GM18511 (cell line): Measurements from ENCODE around the gene RERG.

Experiments
- ATAC-seq: cut with Tn5 transposase; IDR thresholded peaks from one replicate; pipeline ENCODE4 v1.9.1; 2021; ENCODE audit warnings: mild to moderate bottlenecking, moderate library complexity; ENCODE audit not compliant: unreplicated experiment

The RERG gene

GRCh38 chr12:15220451-15220850 lies 766 bp downstream of the RERG start:
- no peak for ATAC-seq

GRCh38 chr12:15218794-15219193 lies 2.4 kb downstream of the RERG start:
- no peak for ATAC-seq

GRCh38 chr12:15216036-15216889 lies 5.0 kb downstream of the RERG start:
- no peak for ATAC-seq

GRCh38 chr12:15214851-15215601 lies 6.2 kb downstream of the RERG start:
- no peak for ATAC-seq

- ATAC-seq, result no peak
Measured at GRCh38 chr12:15212930-15213329, 8.3 kb downstream of the RERG start.

GRCh38 chr12:15209782-15210181 lies 11.4 kb downstream of the RERG start:
- no peak for ATAC-seq

GRCh38 chr12:15208871-15209656 lies 12.2 kb downstream of the RERG start:
- ATAC-seq, result no peak

GRCh38 chr12:15208140-15208539 lies 13.1 kb downstream of the RERG start:
- ATAC-seq, result no peak

- ATAC-seq, result no peak
Measured at GRCh38 chr12:15206831-15207389, 14.3 kb downstream of the RERG start.

GRCh38 chr12:15206338-15206737 lies 14.9 kb downstream of the RERG start:
- no peak for ATAC-seq

- no peak for ATAC-seq
Measured at GRCh38 chr12:15205341-15206010, 15.7 kb downstream of the RERG start.

- no peak for ATAC-seq
Measured at GRCh38 chr12:15201456-15201855, 19.8 kb downstream of the RERG start.

GRCh38 chr12:15201056-15201455 lies 20.2 kb downstream of the RERG start:
- ATAC-seq, result no peak

- no peak for ATAC-seq
Measured at GRCh38 chr12:15200641-15201040, 20.6 kb downstream of the RERG start.

GRCh38 chr12:15199930-15200329 lies 21.3 kb downstream of the RERG start:
- ATAC-seq, result no peak

GRCh38 chr12:15196678-15197505 lies 24.3 kb downstream of the RERG start:
- no peak for ATAC-seq

GRCh38 chr12:15196221-15196620 lies 25.0 kb downstream of the RERG start:
- ATAC-seq, result no peak

- ATAC-seq, result no peak
Measured at GRCh38 chr12:15194456-15195368, 26.5 kb downstream of the RERG start.

GRCh38 chr12:15193946-15194345 lies 27.3 kb downstream of the RERG start:
- no peak for ATAC-seq
